Calu3 (cell line): Measurements from ENCODE around the gene USP44. TPM values are rescaled to one million over a fixed set of nuclear protein-coding genes. Genes with fewer than 3 reads are reported as not detected.
"Not testable (repeated sequence)": the region's sequence is repeated elsewhere in the genome, so short reads cannot be mapped to it uniquely, and the experiment has no call there.

ENCODE experiments used
- BruUV-seq: library from RNA; stranded (reverse); fragments of 400-500 nt; replicated peaks from 2 replicates; lab custom pipeline; 2021; lab: Mats Ljungman, UMichigan
- CTCF ChIA-PET: fragments of 300-600 bp; sonication (Branson Sonifier 250); formaldehyde crosslinking; loops from one replicate; lab custom pipeline; 2022; ENCODE audit warnings: antibody characterized with exemption; lab: Charles Lee
- DNase-seq: peaks from one replicate; pipeline ENCODE4 v3.0.0; 2022
- H3K27ac Mint-ChIP-seq: one replicate; pipeline ENCODE4 v1.8.0; 2022; ENCODE audit warnings: mixed read lengths; ENCODE audit not compliant: unreplicated experiment
- H3K27me3 Mint-ChIP-seq: one replicate; pipeline ENCODE4 v1.8.0; 2022; ENCODE audit warnings: mixed read lengths; ENCODE audit not compliant: unreplicated experiment
- H3K36me3 Mint-ChIP-seq: one replicate; pipeline ENCODE4 v1.8.0; 2022; ENCODE audit warnings: mild to moderate bottlenecking, moderate library complexity, mixed read lengths; ENCODE audit not compliant: insufficient read depth, unreplicated experiment
- H3K4me1 Mint-ChIP-seq: one replicate; pipeline ENCODE4 v1.8.0; 2022; ENCODE audit warnings: mild to moderate bottlenecking, low read depth, mixed read lengths; ENCODE audit not compliant: unreplicated experiment
- H3K4me3 Mint-ChIP-seq: one replicate; pipeline ENCODE4 v1.8.0; 2022; ENCODE audit warnings: mild to moderate bottlenecking, low read depth, moderate library complexity, mixed read lengths; ENCODE audit not compliant: unreplicated experiment
- H3K9me3 Mint-ChIP-seq: one replicate; pipeline ENCODE4 v1.8.0; 2022; ENCODE audit warnings: low read depth, mixed read lengths; ENCODE audit not compliant: unreplicated experiment
- intact Hi-C: fragments of 100-400 bp; cut with micrococcal nuclease; formaldehyde crosslinking; loops from one replicate; pipeline ENCODE4 v1.10.0; 2022; ENCODE audit not compliant: unreplicated experiment
- total RNA-seq: library from RNA; stranded (reverse); gene quantifications from 2 replicates; pipeline ENCODE4 v1.2.3, GENCODE V29; 2022
- TF ChIP-seq, protein P1 (sequence below): fragments of 200-600 bp; IDR thresholded peaks from one replicate; pipeline ENCODE4 v1.8.0; 2022; ENCODE audit warnings: antibody characterized with exemption; ENCODE audit not compliant: unreplicated experiment

USP44 gene
- total RNA-seq, 1 experiment from 2014 or later: 14.0 TPM

- no TSS peak for BruUV-seq
- Mint-ChIP-seq H3K27me3 (no peaks in the 10 kb centered on the region), H3K4me3 (no peak overlapping the region), H3K27ac (no peak overlapping the region), H3K36me3 (no peaks in the 10 kb centered on the region), H3K9me3 (no peaks in the 10 kb centered on the region), H3K4me1 (no peaks in the 10 kb centered on the region)
- TF ChIP-seq, protein P1, sequence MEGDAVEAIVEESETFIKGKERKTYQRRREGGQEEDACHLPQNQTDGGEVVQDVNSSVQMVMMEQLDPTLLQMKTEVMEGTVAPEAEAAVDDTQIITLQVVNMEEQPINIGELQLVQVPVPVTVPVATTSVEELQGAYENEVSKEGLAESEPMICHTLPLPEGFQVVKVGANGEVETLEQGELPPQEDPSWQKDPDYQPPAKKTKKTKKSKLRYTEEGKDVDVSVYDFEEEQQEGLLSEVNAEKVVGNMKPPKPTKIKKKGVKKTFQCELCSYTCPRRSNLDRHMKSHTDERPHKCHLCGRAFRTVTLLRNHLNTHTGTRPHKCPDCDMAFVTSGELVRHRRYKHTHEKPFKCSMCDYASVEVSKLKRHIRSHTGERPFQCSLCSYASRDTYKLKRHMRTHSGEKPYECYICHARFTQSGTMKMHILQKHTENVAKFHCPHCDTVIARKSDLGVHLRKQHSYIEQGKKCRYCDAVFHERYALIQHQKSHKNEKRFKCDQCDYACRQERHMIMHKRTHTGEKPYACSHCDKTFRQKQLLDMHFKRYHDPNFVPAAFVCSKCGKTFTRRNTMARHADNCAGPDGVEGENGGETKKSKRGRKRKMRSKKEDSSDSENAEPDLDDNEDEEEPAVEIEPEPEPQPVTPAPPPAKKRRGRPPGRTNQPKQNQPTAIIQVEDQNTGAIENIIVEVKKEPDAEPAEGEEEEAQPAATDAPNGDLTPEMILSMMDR: no peak
- CTCF ChIA-PET: interaction anchor here (0.6 kb wide), 2 partner anchors 37 to 289 kb away, joined by 3 to 4 read pairs; no protein-coding TSS in a partner anchor
- intact Hi-C loops: no loop called here
- no peak for DNase-seq
Observed at GRCh38 chr12:95571369-95571768, 20.1 kb upstream of the USP44 start.

- DNase-seq, H3K9me3 Mint-ChIP-seq, H3K4me3 Mint-ChIP-seq, H3K4me1 Mint-ChIP-seq, BruUV-seq, H3K36me3 Mint-ChIP-seq, H3K27me3 Mint-ChIP-seq, intact Hi-C loops, H3K27ac Mint-ChIP-seq: not testable (repeated sequence)
- CTCF ChIA-PET: interaction anchor here (0.7 kb wide), 1 partner anchor 222 kb away, joined by 3 read pairs; no protein-coding TSS in a partner anchor
Observed at GRCh38 chr12:95568045-95568444, 16.8 kb upstream of the USP44 start.

GRCh38 chr12:95557625-95558024, 6.3 kb upstream of the USP44 start:
- Mint-ChIP-seq H3K36me3 (no peaks in the 10 kb centered on the region), H3K27me3 (no peaks in the 10 kb centered on the region), H3K27ac (no peak overlapping the region), H3K9me3 (no peaks in the 10 kb centered on the region), H3K4me1 (peaks cover 34% of the 10 kb centered on the region), H3K4me3 (no peak overlapping the region)
- BruUV-seq: no TSS peak
- intact Hi-C loops: no loop called here
- TF ChIP-seq, protein P1: no peak
- CTCF ChIA-PET: interaction anchor here (1.7 kb wide), 1 partner anchor 17 kb away, joined by 7 read pairs; no protein-coding TSS in a partner anchor
- DNase-seq: peak; percentile 24

DNA sequence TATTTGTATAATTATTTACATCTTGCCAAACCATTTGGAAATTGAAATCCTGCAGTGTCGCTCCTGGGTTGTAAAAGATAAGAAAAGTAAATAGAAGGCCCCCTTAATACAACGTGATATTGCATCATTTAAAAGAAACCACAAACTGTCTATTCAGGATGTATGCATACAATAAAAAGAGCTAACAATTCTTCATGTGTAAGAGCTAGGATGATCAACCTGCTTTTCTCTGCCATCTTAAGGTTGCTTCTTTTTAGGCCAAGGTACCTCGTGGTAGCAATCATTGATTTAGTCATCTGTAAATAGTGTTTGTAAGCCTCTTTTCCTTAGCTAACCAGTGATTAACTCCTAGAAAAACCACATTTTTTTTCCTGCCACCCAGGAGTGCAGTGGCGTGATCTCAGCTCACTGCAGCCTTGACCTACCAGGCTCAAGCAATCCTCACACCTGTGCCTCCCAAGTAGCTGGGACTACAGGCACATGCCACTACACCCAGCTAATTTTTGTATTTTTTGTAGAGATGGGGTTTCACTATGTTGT, 3.3 kb upstream of the USP44 start:
- Mint-ChIP-seq H3K36me3 (no peaks in the 10 kb centered on the region), H3K4me3 (no peak overlapping the region), H3K9me3 (no peaks in the 10 kb centered on the region), H3K27ac (no peak overlapping the region), H3K27me3 (no peaks in the 10 kb centered on the region), H3K4me1 (peaks cover 26% of the 10 kb centered on the region)
- TF ChIP-seq, protein P1: no peak
- BruUV-seq: no TSS peak
- CTCF ChIA-PET: interaction anchor here (0.6 to 1.2 kb wide), 3 partner anchors 20 to 125 kb away, joined by 5 to 9 read pairs (median 5); no protein-coding TSS in a partner anchor
- intact Hi-C loops: no loop called here
- peak; percentile 21 for DNase-seq
